NCI-H526 (cell line): Measurements from ENCODE around the gene HMOX1.
A peak's percentile ranks its signal among the peaks of the same experiment; 100 is the strongest.

Source experiments
- DNase-seq, 2 experiments: peaks; one replicate each; lab custom pipeline; 2025; lab: John Stamatoyannopoulos, UW

HMOX1 gene

DNA sequence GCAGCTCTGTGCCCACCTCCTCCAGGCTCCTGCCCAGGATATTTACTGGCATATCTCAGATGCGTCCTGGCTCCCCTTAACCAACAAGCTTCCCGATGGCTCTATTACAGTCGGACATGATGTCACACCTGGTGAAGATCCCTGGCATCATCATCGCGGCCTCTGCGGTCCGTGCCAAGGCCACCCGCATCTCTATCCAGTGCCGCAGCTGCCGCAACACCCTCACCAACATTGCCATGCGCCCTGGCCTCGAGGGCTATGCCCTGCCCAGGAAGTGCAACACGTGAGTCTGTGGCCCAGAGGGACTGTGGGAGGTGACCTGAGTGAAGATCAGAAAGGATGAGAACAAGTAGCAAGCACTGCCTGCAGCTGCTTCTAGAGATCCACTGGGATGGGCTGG lies 25.5 kb downstream of the HMOX1 start:
- no peak for DNase-seq

GRCh38 chr22:35407362-35407761 lies 26.5 kb downstream of the HMOX1 start:
- DNase-seq: no peak

DNA sequence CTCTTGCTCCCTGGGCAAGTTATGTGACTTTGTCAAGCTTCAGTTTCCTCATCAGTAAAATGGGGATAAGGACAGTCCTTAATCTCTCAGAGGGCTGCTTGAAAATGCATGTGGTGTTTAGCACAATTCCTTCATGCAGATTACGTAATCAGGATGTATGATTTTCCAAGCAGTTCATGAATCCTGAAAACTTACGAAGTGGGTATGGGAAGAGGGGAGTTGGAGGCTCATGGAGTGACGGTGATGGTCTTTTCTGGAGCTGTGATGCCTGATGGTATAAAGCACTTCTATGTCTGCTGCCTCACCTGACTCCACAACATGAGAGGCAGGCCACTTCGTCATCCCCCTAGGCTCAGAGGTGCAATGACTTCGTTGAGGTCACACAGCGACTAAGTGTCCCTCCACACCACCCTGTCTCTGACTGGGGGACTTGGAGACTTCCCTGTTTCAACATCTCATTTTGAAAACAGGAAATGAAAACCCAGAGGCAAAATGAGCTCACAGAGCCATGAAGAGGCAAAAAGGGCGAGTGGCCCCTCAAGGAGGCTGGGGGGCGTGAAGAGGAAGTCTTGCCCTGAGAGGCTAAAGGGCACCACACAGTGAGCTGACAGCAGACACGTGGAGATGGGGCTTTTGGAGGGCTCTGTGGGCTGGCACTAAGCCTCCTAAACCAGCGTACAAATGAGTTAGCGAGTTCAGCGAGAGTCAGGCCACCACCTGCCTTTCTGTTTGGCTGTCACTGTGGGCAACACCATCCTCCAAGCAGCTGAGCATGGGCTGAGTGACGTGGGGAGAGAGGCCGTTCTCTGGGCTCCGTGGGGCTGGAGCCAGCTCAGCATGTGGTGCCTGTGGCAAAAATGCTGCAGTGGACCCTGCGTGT lies 29.1 kb downstream of the HMOX1 start:
- no peak for DNase-seq

GRCh38 chr22:35410663-35411034 lies 29.8 kb downstream of the HMOX1 start:
- no peak for DNase-seq

- DNase-seq: no peak
These were observed 30.2 kb downstream of the HMOX1 start for GRCh38 chr22:35411102-35411501.

DNA sequence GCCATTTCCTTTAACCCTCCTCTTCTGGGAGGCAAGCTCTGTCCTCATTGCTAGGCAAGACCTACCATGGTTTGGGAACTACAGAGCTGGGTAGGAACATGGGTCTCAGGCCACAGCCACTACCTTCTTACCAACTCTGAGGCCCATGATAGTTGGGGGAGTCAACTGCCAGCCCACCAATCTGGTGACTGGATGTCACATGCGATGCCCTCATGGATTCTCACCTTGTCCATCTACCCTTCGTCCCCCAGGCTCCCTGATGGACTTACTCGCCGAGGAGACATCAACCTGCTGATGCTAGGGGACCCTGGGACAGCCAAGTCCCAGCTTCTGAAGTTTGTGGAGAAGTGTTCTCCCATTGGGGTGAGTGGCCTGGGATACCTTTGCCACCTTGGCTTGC lies 32.7 kb downstream of the HMOX1 start:
- no peak for DNase-seq

GRCh38 chr22:35417606-35418005 lies 36.7 kb downstream of the HMOX1 start:
- no peak for DNase-seq

GRCh38 chr22:35418088-35418487 lies 37.2 kb downstream of the HMOX1 start:
- DNase-seq: no peak

DNA sequence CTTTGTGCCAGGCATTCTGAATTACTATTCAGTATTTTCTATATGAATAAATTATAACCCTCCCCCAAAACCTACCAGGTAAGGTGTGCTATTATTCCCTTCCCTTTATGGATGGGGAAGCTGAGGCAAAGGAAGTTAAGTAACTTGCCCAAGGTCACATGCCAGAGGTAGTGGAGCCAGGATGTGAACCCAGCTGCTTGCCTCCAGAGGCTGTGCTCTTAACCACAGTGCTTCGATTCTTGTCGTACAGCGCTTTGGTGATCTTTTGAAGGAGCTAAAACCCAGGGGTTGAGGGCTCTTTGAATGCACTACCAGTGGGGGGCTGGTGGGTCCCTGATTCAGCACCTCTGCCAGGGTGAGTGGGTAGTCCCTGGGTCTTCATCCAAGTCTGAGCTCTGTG lies 37.8 kb downstream of the HMOX1 start:
- DNase-seq: no peak

DNA sequence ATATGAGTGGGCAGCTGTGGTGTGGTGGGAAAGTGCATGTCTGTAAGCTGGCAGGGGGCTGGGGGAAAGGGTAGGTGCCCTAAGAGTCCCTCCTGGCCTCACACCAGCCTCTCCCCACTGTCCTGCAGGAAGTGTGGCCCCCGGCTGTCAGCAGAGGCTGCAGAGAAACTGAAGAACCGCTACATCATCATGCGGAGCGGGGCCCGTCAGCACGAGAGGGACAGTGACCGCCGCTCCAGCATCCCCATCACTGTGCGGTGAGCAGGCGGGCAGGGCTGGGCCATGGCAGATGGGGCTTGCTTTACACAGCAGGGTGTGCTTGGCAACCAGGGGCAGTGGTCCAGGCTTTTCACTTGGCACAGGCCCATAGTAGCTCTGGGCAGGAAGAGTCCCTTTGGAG lies 38.9 kb downstream of the HMOX1 start:
- no peak for DNase-seq

DNA sequence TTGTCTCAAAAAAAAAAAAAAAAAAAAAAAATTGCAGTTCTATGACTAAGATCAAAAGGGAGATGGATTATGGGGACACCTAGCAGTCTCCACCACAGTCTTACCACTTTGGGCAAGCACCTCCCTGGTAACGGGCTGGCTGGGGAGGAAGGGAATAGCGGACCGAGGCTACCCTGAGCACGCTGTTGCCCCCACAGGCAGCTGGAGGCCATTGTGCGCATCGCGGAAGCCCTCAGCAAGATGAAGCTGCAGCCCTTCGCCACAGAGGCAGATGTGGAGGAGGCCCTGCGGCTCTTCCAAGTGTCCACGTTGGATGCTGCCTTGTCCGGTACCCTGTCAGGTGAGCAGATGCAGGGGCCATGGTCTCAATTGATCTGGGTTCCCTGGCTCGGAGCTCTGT lies 40.2 kb downstream of the HMOX1 start:
- no peak for DNase-seq

- no peak for DNase-seq
These were observed 41.2 kb downstream of the HMOX1 start for GRCh38 chr22:35422145-35422544.

DNA sequence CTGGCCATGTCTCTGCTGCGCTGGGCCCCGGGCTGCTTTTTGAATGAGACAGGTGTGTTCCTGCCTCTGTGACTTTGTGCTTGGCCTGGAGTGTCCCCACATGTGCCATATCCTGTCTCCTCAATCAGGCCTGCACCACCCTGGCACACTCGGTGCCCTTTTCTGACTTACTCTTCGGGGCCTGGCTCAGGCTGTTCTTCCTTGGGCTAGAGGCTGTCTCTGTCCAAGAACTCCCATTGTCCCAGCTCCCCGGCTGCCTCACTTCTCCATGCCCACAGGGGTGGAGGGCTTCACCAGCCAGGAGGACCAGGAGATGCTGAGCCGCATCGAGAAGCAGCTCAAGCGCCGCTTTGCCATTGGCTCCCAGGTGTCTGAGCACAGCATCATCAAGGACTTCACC lies 42.0 kb downstream of the HMOX1 start:
- DNase-seq: no peak

DNA sequence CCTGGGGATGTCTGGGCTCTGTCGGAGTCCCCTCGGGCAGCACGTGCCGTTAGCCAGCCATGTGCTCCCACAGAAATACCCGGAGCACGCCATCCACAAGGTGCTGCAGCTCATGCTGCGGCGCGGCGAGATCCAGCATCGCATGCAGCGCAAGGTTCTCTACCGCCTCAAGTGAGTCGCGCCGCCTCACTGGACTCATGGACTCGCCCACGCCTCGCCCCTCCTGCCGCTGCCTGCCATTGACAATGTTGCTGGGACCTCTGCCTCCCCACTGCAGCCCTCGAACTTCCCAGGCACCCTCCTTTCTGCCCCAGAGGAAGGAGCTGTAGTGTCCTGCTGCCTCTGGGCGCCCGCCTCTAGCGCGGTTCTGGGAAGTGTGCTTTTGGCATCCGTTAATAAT lies 43.2 kb downstream of the HMOX1 start:
- no peak for DNase-seq

- no peak for DNase-seq
These were observed 43.9 kb downstream of the HMOX1 start for GRCh38 chr22:35424761-35425160.

DNA sequence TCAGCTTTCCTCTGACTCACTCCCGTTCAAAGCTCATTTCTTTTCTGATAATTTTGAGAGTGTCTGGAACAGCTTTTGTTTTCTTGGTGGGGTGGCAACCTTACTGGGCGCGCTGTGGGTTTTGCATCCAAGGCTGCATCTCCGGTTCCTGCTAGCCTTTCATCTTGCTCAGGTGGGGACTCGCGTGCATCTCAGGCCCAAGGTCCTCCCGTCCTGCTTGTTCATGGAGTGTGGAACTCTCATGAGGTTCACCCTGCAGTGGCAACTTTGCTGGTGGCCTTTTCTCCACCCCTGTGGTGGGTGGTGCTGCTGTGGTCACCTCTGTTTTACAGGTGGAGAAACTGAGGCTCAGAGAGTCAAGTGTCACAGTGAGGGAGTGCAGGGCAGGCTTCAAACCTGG lies 44.6 kb downstream of the HMOX1 start:
- no peak for DNase-seq

DNA sequence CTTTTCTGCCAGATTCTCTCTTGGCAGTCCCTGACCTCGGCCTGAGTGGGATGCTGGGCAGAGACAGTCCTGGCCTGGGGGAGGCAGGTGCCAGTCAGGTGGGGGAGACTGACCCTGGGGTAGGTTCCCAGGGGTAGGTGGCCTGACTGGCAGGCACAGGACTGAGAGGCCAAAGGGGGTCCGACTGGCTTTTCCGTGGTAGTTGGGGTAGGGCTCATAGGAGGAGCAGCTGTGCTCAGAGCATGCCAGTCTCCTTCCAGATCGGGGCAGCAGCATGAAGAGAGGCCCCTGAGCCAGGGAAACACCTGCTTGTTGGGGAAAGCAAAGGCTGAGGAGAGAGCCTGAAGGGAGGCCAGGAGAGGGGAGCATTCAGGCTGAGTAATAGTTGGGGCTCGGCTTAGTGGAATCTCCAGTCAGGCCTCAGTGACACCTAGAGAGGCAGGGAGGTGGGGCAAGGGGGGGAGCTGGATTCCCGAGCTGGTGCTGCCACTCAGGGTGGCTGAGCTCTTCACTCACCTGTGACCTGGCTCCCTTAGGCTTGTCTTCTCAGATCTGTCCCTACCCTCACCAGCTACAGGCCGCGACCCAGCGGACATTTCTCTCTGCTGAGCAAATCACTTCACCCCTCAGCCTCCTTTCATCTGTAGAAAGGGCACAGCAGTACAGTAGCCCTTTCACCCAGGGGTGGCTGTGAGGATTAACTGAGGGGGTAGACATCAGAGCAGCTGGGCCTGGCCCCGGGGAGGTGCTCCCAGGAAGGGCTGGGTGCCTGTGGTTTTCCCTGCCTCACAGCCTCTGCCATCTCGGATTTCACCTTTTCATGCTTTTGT lies 45.3 kb downstream of the HMOX1 start:
- DNase-seq: peak in 1 of 2 experiments; percentile 69

DNA sequence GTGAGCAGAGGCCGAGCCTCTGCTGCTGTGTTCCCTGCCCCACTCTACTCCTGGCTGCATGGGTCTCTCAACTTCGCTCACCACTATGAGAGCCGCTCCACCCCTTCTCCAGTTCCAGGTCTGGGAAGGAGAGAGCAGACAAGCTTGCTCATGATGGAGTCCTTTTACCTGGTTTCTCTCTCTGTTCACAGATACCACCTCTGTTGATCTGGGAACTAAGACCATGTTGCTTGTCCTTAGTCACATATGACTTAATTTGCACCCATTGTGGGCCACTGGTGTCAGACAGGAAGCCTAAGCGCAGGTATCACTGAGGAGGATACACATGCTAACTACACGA lies 45.9 kb downstream of the HMOX1 start:
- no peak for DNase-seq

- DNase-seq: peak; percentile 30 to 81
These were observed 50.0 kb downstream of the HMOX1 start for GRCh38 chr22:35430897-35431322.

DNA sequence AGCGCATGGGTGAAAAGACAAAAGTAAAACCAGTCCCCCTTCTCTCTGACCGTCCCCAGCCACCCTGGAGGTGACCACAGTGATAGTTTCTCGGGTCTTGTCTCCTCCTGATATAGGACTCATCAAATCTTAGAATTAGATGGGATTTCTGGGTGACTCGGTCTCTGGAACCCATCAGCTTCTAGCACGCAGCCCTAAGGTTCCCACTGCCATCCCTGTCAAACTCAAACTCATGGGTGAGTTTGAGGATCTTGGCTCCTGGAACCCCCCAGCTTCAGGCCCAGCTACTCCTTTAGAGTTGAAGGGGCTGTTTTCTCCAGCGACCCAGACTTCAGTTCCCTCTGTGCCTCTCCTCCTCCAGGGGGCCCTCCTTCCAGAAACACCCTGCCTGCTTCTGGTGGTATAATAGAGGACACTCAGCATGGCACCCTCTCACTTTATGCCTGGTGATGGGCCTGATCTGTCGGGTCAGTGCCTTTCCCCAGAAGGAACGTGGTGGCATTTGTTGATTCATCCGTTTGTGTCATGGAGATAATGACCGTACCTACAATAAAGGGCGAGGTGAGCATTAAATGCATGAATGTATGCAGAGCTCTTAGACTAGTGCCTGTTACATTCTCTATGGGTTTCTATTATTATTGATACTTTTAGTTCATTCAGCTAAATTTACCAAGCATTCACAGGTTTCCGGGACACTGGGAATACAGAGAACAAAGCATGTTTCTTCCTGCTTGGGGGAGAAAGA lies 50.8 kb downstream of the HMOX1 start:
- DNase-seq: no peak

DNA sequence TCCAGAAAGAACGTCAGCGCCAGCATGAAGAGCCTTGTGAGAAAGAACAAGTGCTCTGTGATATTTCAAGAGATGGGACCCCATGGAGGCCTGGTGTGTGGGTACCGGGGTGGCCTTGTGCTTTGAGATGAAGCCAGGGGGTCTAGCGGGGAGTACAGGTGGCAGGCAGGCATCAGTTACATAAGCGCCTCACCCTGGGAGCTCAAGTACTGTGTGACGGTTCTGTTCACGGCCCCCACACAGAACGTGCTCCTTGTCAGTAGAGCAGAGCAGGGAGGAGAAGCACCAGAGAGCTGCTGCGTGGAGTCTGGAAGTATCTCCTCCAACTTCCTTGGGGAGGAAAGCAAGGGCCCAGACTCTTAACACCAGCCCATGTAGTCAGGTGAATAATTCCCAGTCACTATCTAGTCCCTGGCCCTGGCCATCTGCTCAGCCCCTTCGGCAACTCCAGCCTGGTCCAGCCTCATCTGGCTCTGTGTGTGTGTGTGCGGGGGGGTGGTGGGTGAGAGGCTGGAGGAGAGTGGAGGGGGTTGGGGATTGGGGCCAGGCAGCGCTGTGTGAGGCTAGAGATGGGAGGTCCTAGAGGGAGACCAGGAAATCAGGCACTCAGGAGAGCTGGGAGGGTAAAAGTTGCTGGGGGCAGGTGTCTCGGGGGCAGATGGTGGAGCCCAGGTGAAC lies 51.5 kb downstream of the HMOX1 start:
- DNase-seq: no peak

DNA sequence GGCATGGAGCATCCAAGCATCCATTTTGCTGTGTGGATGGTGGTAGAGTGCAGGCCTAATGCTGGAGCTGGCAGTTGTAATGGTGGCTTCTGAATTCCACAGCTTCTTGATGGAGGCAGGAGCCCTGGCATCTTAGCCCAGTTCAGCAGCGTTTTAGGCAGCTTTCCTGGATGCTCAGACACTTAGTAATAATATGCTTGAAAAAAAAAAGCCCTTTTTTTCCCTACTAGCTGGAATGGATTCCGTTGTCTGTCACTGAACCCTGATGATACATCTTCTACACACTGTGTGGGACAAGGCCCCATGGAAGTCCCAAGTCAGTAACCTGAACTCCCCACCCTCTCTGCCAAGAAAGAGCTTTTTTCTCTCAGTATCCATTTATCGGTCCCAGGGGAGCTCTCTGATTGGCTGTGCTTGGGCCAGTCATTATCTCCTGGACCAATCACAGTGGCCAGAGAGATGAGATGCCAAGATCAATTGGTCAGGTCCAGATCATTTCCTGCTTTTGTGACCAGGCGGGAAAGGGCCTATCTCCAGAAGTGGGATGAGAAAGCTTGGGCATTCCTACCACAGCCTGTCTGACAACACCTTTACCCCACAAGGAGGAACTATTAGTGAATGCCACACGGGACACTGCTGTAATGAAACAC lies 53.3 kb downstream of the HMOX1 start:
- no peak for DNase-seq
